Common myeloid progenitor, CD34-positive (primary cell): ENCODE data around the gene AAK1. TPM values are rescaled to one million over a fixed set of nuclear protein-coding genes. Genes with fewer than 3 reads are reported as not detected.
A peak's percentile ranks its signal among the peaks of the same experiment; 100 is the strongest.

ENCODE experiments used
- CTCF ChIA-PET: fragments of 350-600 bp; sonication (Branson Sonifier 250); formaldehyde crosslinking; loops from one replicate; lab custom pipeline; 2021; ENCODE audit warnings: antibody characterized with exemption; lab: Charles Lee
- POLR2A ChIA-PET: fragments of 350-600 bp; sonication (Branson Sonifier 250); formaldehyde crosslinking; loops from one replicate; lab custom pipeline; 2021; ENCODE audit warnings: antibody characterized with exemption; lab: Charles Lee
- DNase-seq, 3 donors: peaks; one replicate each; pipeline versions ENCODE4 v3.0.0 to v3.0.0-alpha.2; 2013
- H3K27ac ChIP-seq, 2 experiments: 1 replicate in 1 of 2; 2 replicates in 1 of 2; pipeline ENCODE4 v1.7.0; 2013; ENCODE audit warnings: inconsistent platforms in 2 of 2, low read length in 2 of 2, mild to moderate bottlenecking in 2 of 2, low read depth in 1 of 2, moderate library complexity in 1 of 2; ENCODE audit not compliant: severe bottlenecking in 2 of 2, insufficient read depth in 1 of 2, poor library complexity in 1 of 2
- H3K27me3 ChIP-seq, 5 experiments: replicated peaks in 2 of 5; 1 replicate in 3 of 5; 2 replicates in 2 of 5; pipeline versions ENCODE4 v1.6.1 to v1.7.0; 2013; ENCODE audit warnings: low read length in 4 of 5, mild to moderate bottlenecking in 2 of 5, moderate library complexity in 2 of 5, inconsistent platforms in 1 of 5; ENCODE audit not compliant: insufficient read depth in 5 of 5, control insufficient read depth in 4 of 5
- H3K36me3 ChIP-seq, 4 experiments: 1 replicate in 2 of 4; 2 replicates in 2 of 4; pipeline versions ENCODE4 v1.6.1 to v1.7.0; 2013; ENCODE audit warnings: low read length in 3 of 4, control low read depth in 1 of 4, mild to moderate bottlenecking in 1 of 4; ENCODE audit not compliant: control insufficient read depth in 4 of 4, insufficient read depth in 4 of 4
- H3K4me1 ChIP-seq, 4 experiments: 1 replicate in 3 of 4; 2 replicates in 1 of 4; pipeline versions ENCODE4 v1.6.1 to v1.7.1; 2013; ENCODE audit warnings: low read length in 3 of 4, mild to moderate bottlenecking in 3 of 4, control low read depth in 1 of 4, inconsistent platforms in 1 of 4, moderate library complexity in 1 of 4; ENCODE audit not compliant: control insufficient read depth in 4 of 4, insufficient read depth in 4 of 4; ENCODE audit errors: control extremely low read depth in 1 of 4
- H3K4me3 ChIP-seq, 7 experiments: 1 replicate in 4 of 7; 2 replicates in 3 of 7; pipeline versions ENCODE4 v1.5.1 to v1.7.0; 2013; ENCODE audit warnings: mild to moderate bottlenecking in 7 of 7, low read length in 6 of 7, moderate library complexity in 6 of 7, inconsistent platforms in 2 of 7, low read depth in 2 of 7, control low read depth in 1 of 7; ENCODE audit not compliant: insufficient read depth in 4 of 7, control insufficient read depth in 1 of 7; ENCODE audit errors: extremely low read depth in 1 of 7
- H3K9me3 ChIP-seq, 5 experiments: 1 replicate in 4 of 5; 2 replicates in 1 of 5; pipeline versions ENCODE4 v1.6.1 to v1.7.1; 2013; ENCODE audit warnings: low read length in 4 of 5, mild to moderate bottlenecking in 2 of 5, inconsistent platforms in 1 of 5, low read depth in 1 of 5, moderate library complexity in 1 of 5; ENCODE audit not compliant: control insufficient read depth in 4 of 5, insufficient read depth in 2 of 5; ENCODE audit errors: control extremely low read depth in 1 of 5
- WGBS: methylation state at CpG from one replicate; pipeline ENCODE4 v1.1.5; 2013; ENCODE audit not compliant: insufficient coverage; 5-methylcytosine and 5-hydroxymethylcytosine counted together
- polyA plus RNA-seq: library from polyadenylated mRNA; unstranded; fragments of 120-200 nt; gene quantifications from one replicate; pipeline ENCODE4 v1.2.1, GENCODE V29; 2013

The AAK1 gene
- 11.0 TPM for polyA plus RNA-seq

DNA sequence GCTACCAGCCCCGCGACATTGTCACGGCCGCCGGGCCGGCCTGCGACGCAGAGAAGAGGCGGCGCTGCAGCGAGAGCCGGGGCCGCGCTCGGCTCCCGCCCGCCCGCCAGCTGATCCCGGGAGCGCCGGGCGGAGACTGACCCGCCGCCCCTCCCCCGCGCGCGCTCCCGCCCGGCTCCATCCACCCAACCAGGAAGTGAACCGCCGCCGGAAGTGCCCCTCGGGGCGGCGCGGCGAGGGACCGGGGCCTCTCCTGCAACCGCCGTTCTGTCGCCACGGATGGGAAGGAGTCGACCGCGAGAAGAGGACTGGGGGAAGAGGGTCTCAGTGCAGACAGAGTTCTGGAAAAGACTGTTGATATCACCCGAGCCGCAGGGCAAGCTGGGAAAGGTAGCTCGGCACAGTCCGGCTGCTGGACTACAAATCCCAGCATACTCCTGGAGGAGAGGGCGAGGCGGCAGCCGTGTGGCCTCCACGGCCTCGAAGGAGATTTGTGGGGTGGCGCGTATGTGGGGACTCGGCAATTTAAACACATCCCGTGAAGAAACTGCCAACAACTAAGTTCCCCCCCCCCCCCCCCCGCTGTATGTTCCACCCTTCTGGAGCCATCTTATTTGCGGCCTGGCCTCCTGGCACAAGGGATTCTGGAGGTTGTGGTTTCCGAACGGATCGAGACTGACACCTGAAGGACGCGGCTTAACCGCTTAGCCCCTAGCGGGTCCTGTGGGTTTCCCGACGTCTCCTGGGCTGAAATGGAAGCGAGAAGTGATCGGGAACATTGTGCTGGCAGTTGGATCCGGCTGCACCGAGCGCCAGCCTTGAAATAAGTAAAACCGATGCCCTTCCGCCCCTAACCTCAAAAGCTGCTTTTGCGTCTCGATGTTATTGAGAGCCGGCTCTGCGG is at the start of gene AAK1:
Gene AAK1, minus strand, starts transcription at position 138 of the 904 bp plus-strand sequence. CDS start 699 bp downstream, outside the sequence.
- peak; percentile 86 to 94 (median 90) for DNase-seq
- H3K9me3 ChIP-seq, result peaks cover 0 to 2% (median 0%) of the 10 kb centered on the region in 5 experiments
- ChIA-PET CTCF (interaction anchor here (0.6 to 3.7 kb wide), 6 partner anchors 8 to 78 kb away, joined by 3 to 13 read pairs (median 4); no protein-coding TSS in a partner anchor), POLR2A (interaction anchor here (0.9 to 2.2 kb wide), 5 partner anchors 15 to 214 kb away, joined by 3 to 6 read pairs (median 4); no protein-coding TSS in a partner anchor)
- H3K27ac ChIP-seq, result peak within 1 kb of the TSS; percentile 58 to 84
- peaks cover 18 to 64% (median 39%) of the 10 kb centered on the region in 4 experiments for H3K4me1 ChIP-seq
- peak within 1 kb of the TSS; percentile 71 to 98 (median 85) for H3K4me3 ChIP-seq
- H3K36me3 ChIP-seq, result no peaks in the 10 kb centered on the region
- no peaks in the 10 kb centered on the region for H3K27me3 ChIP-seq
- 0% methylated on average over 73 of the region's 81 CpGs for WGBS

DNA sequence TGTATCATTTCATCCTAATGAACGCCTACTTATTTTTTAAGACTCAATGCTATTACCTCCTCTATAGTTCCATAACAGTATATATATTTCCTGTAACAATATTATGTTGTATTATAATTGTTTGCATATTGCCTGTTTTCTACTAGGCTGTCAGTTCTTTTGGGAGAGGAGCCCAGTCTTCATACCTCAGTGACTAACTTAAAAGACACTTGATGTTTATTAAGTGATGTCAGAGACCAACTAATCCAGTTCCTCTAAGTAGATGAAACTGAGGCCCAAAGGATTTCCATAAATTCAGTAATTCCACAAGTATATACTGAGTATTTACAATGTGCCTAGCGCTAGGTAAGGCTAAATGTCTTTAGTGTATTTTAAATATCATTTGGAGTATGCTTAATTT is 48.9 kb upstream of the AAK1 start:
- peaks cover 9 to 27% (median 22%) of the 10 kb centered on the region in 4 experiments for H3K4me1 ChIP-seq
- H3K4me3 ChIP-seq, result no peak overlapping the region
- no peaks in the 10 kb centered on the region for H3K27me3 ChIP-seq
- no peaks in the 10 kb centered on the region for H3K9me3 ChIP-seq
- WGBS, result no CpG with 5 or more reads among the region's 2 CpGs
- POLR2A ChIA-PET, result no interaction called here
- H3K36me3 ChIP-seq, result no peaks in the 10 kb centered on the region
- CTCF ChIA-PET, result no interaction called here
- no peak for DNase-seq
- no peak overlapping the region for H3K27ac ChIP-seq

DNA sequence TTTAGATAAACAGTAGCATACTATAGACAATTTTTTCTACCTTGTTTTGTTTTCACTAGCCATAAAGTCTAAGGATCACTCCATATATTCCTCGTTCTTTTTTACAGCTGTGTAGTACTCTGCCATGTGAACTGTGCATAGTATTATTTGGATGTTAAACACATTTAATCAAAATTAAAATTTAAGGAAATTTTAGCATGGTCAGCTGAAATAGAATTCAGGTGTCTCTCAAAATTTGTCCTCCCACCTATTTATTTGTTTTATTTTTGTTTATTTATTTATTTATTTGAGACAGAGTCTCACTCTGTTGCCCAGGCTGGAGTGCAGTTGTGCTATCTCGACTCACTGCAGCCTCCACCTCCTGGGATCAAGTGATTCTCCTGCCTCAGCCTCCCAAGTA is 46.4 kb upstream of the AAK1 start:
- H3K36me3 ChIP-seq, result no peaks in the 10 kb centered on the region
- DNase-seq, result no peak
- no peak overlapping the region for H3K4me3 ChIP-seq
- ChIA-PET CTCF (no interaction called here), POLR2A (no interaction called here)
- H3K4me1 ChIP-seq, result peaks cover 4 to 22% (median 16%) of the 10 kb centered on the region in 4 experiments
- H3K27me3 ChIP-seq, result no peaks in the 10 kb centered on the region
- no peaks in the 10 kb centered on the region for H3K9me3 ChIP-seq
- H3K27ac ChIP-seq, result no peak overlapping the region
- 100% methylated on average over 1 of the region's 2 CpGs for WGBS

- H3K36me3 ChIP-seq, result no peaks in the 10 kb centered on the region
- ChIA-PET POLR2A (no interaction called here), CTCF (no interaction called here)
- no peak overlapping the region for H3K4me3 ChIP-seq
- H3K4me1 ChIP-seq, result peaks cover 4 to 19% (median 14%) of the 10 kb centered on the region in 4 experiments
- whole genome bisulfite sequencing, result no CpG with 5 or more reads among the region's 3 CpGs
- peak in 2 of 3 donors; percentile 49 to 58 for DNase-seq
- no peaks in the 10 kb centered on the region for H3K9me3 ChIP-seq
- H3K27me3 ChIP-seq, result no peaks in the 10 kb centered on the region
- H3K27ac ChIP-seq, result no peak overlapping the region
Measured at GRCh38 chr2:69689466-69689865, 45.9 kb upstream of the AAK1 start.

GRCh38 chr2:69687971-69688611 is 44.6 kb upstream of the AAK1 start:
- DNase-seq, result no peak
- Histone ChIP-seq H3K27ac (no peak overlapping the region), H3K4me3 (no peak overlapping the region), H3K4me1 (peaks cover 3 to 19% (median 11%) of the 10 kb centered on the region in 4 experiments), H3K9me3 (no peaks in the 10 kb centered on the region), H3K27me3 (no peaks in the 10 kb centered on the region), H3K36me3 (no peaks in the 10 kb centered on the region)
- ChIA-PET POLR2A (no interaction called here), CTCF (interaction anchor here (0.7 to 1.1 kb wide), 2 partner anchors 8 to 173 kb away, joined by 3 read pairs; no protein-coding TSS in a partner anchor)
- 100% methylated on average over 1 of the region's 7 CpGs for WGBS

- H3K4me1 ChIP-seq, result peaks cover 7 to 21% (median 13%) of the 10 kb centered on the region in 4 experiments
- H3K4me3 ChIP-seq, result no peak overlapping the region
- H3K27ac ChIP-seq, result no peak overlapping the region
- no peak for DNase-seq
- no peaks in the 10 kb centered on the region for H3K9me3 ChIP-seq
- ChIA-PET POLR2A (interaction anchor here (0.5 kb wide), 1 partner anchor 61 kb away, joined by 5 read pairs; no protein-coding TSS in a partner anchor), CTCF (interaction anchor here (0.7 to 1.2 kb wide), 3 partner anchors 27 to 133 kb away, joined by 3 to 4 read pairs (median 3); no protein-coding TSS in a partner anchor)
- H3K27me3 ChIP-seq, result no peaks in the 10 kb centered on the region
- 97% methylated on average over 5 of the region's 5 CpGs for WGBS
- H3K36me3 ChIP-seq, result no peaks in the 10 kb centered on the region
Measured at GRCh38 chr2:69686813-69687212, 43.3 kb upstream of the AAK1 start.
